Parathyroid adenoma (tissue), 2 donors: ENCODE results near the gene ROBO1.

ENCODE experiments used
- H2AFZ ChIP-seq: fragments of 300-600 bp; sonication (generic); one replicate; pipeline ENCODE4 v1.7.0; 2017; ENCODE audit warnings: antibody characterized with exemption, mild to moderate bottlenecking
- H3K27ac ChIP-seq: fragments of 300-600 bp; sonication (generic); one replicate; pipeline ENCODE4 v1.7.0; 2017
- H3K27me3 ChIP-seq: fragments of 300-600 bp; sonication (generic); one replicate; pipeline ENCODE4 v1.7.0; 2017; ENCODE audit warnings: low read length; ENCODE audit not compliant: control insufficient read depth, insufficient read depth
- H3K36me3 ChIP-seq: fragments of 300-600 bp; sonication (generic); one replicate; pipeline ENCODE4 v1.7.0; 2017; ENCODE audit warnings: low read length; ENCODE audit not compliant: control insufficient read depth, insufficient read depth
- H3K4me1 ChIP-seq: fragments of 300-600 bp; sonication (generic); one replicate; pipeline ENCODE4 v1.7.0; 2017; ENCODE audit warnings: control low read depth
- H3K4me2 ChIP-seq: fragments of 300-600 bp; sonication (generic); one replicate; pipeline ENCODE4 v1.7.0; 2017; ENCODE audit warnings: low read length
- H3K4me3 ChIP-seq: fragments of 300-600 bp; sonication (generic); one replicate; pipeline ENCODE4 v1.7.0; 2017; ENCODE audit warnings: low read depth, low read length
- H3K79me2 ChIP-seq: fragments of 300-600 bp; sonication (generic); one replicate; pipeline ENCODE4 v1.7.0; 2017; ENCODE audit warnings: control low read depth
- H3K9ac ChIP-seq: fragments of 300-600 bp; sonication (generic); one replicate; pipeline ENCODE4 v1.7.0; 2017; ENCODE audit warnings: mild to moderate bottlenecking
- H3K9me3 ChIP-seq: fragments of 300-600 bp; sonication (generic); one replicate; pipeline ENCODE4 v1.7.0; 2017; ENCODE audit warnings: low read length; ENCODE audit not compliant: control insufficient read depth
- CTCF ChIP-seq: fragments of 300-600 bp; sonication (generic); IDR thresholded peaks from one replicate; pipeline ENCODE4 v1.7.0; 2017; ENCODE audit warnings: antibody characterized with exemption, mild to moderate bottlenecking
- donor health status: primary hyperparathyroidism.

The ROBO1 gene

GRCh38 chr3:79157191-79157590 is 610.6 kb downstream of the ROBO1 start:
- Histone ChIP-seq H3K79me2 (no peaks in the 10 kb centered on the region), H3K9me3 (no peaks in the 10 kb centered on the region), H3K4me3 (no peak overlapping the region), H3K27me3 (no peaks in the 10 kb centered on the region), H3K27ac (no peak overlapping the region), H3K4me2 (no peak overlapping the region), H2AFZ (no peak overlapping the region), H3K9ac (no peak overlapping the region), H3K4me1 (no peaks in the 10 kb centered on the region), H3K36me3 (no peaks in the 10 kb centered on the region)
- no peak for TF ChIP-seq CTCF

DNA sequence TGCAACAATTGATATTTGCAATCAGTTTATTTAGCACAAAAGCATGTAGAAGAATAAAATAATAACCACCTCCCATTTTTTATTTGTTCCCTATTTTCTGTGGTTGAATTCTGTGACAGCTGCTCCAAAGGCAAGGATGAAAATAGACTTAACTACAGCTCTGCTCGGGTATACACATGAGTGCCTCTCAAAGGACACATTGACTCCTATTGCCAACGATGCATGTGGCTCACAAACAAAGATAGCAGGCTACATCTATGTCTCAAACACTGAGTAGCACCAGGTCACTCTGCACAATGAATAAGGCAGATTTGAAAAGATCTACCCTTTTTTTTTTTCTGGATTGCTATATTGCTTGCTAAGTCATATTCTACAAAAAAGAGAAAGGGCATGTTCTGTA is 612.9 kb downstream of the ROBO1 start:
- Histone ChIP-seq H3K79me2 (no peaks in the 10 kb centered on the region), H3K4me3 (no peak overlapping the region), H3K4me2 (no peak overlapping the region), H3K9me3 (no peaks in the 10 kb centered on the region), H3K27me3 (no peaks in the 10 kb centered on the region), H3K4me1 (no peaks in the 10 kb centered on the region), H3K36me3 (no peaks in the 10 kb centered on the region), H2AFZ (no peak overlapping the region), H3K9ac (no peak overlapping the region), H3K27ac (no peak overlapping the region)
- TF ChIP-seq CTCF, result no peak

DNA sequence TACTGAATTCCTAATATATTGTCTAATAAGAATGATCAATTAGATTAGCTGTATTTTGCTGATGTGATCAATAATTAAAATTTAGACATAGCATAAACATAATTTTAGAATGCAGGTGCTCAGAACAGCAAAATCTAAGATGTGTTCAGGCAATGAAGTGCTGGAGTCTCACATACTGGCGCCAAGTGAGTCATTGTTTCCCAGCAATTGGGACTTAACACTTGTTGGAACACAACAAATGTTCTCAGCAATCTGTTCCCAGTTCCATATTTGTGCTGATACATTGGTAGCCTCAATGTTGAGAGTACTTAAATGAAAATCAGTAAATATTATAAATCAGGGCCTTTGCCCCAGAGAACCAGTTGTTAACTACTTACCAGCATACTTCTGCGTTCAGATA is 619.0 kb downstream of the ROBO1 start:
- Histone ChIP-seq H3K4me2 (no peak overlapping the region), H3K9me3 (no peaks in the 10 kb centered on the region), H2AFZ (no peak overlapping the region), H3K27me3 (no peaks in the 10 kb centered on the region), H3K4me3 (no peak overlapping the region), H3K27ac (no peak overlapping the region), H3K36me3 (no peaks in the 10 kb centered on the region), H3K79me2 (no peaks in the 10 kb centered on the region), H3K9ac (no peak overlapping the region), H3K4me1 (no peaks in the 10 kb centered on the region)
- no peak for TF ChIP-seq CTCF

DNA sequence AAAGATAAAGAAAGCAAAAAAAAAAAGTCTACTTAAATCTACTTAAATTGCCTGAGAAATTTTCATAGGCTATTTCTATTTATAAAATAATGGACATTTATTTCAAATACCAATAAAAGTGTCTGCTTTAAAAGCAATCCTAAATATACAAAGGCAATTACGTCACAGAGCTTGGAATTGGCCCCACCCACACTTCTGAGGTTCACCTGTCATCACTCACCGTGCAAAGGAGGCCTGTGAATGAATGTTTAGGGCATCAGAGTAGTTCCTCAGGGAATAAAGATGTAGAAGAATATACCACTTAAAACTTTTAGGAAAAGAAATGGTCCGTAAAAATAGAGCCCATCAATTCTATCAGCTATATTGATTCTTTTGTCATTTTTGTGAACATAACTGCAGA is 621.8 kb downstream of the ROBO1 start:
- Histone ChIP-seq H3K27ac (no peak overlapping the region), H3K36me3 (no peaks in the 10 kb centered on the region), H3K79me2 (no peaks in the 10 kb centered on the region), H3K27me3 (no peaks in the 10 kb centered on the region), H3K9me3 (no peaks in the 10 kb centered on the region), H3K4me2 (no peak overlapping the region), H3K9ac (no peak overlapping the region), H3K4me3 (no peak overlapping the region), H2AFZ (no peak overlapping the region), H3K4me1 (no peaks in the 10 kb centered on the region)
- no peak for TF ChIP-seq CTCF

DNA sequence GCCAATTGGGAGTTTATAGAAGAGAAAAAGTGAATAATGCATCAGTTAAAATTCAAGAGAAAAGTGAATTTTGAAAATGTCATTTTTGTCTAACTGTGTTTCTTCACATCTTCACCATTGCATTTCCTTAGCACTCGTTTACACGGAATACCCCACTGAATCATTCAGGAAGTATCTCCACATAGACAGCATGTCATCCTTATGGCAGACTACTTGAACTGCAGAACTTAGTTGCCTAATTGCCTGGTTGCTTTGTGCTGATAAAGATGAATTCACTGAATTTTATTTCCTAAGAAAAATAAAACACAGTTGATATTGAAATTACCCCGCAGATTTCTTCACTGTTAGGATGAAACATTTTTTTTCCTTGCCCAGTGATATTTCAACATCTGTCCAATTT is 627.1 kb downstream of the ROBO1 start:
- Histone ChIP-seq H3K4me1 (no peaks in the 10 kb centered on the region), H3K27ac (no peak overlapping the region)
- TF ChIP-seq CTCF, result no peak

More for the DNA sequence above, 627.1 kb downstream of the ROBO1 start:
- H3K9me3 ChIP-seq, result no peaks in the 10 kb centered on the region
- H2AFZ ChIP-seq, result no peak overlapping the region
- no peaks in the 10 kb centered on the region for H3K27me3 ChIP-seq
- H3K36me3 ChIP-seq, result no peaks in the 10 kb centered on the region
- no peak overlapping the region for H3K4me3 ChIP-seq
- H3K79me2 ChIP-seq, result no peaks in the 10 kb centered on the region
- H3K4me2 ChIP-seq, result no peak overlapping the region
- H3K9ac ChIP-seq, result no peak overlapping the region
